HepG2 (cell line): Measurements from ENCODE around the gene DVL3. TPM values are rescaled to one million over a fixed set of nuclear protein-coding genes. Genes with fewer than 3 reads are reported as not detected.

Source experiments
- AFF4 ChIP-seq: sonication (generic); formaldehyde crosslinking; IDR thresholded peaks from 2 replicates; pipeline ENCODE4 v1.4.0; 2020; ENCODE audit warnings: missing genetic modification reagents
- ARNTL ChIP-seq: sonication (generic); formaldehyde crosslinking; IDR thresholded peaks from 2 replicates; pipeline ENCODE4 v1.4.0; 2020; ENCODE audit warnings: mild to moderate bottlenecking, missing genetic modification reagents
- CTCF ChIP-seq: sonication (generic); formaldehyde crosslinking; IDR thresholded peaks from 2 replicates; pipeline ENCODE4 v1.5.0; 2020; ENCODE audit warnings: mild to moderate bottlenecking, missing genetic modification reagents, moderate library complexity
- HIVEP1 ChIP-seq: sonication (generic); formaldehyde crosslinking; IDR thresholded peaks from 2 replicates; pipeline ENCODE4 v1.4.0; 2020; ENCODE audit warnings: mild to moderate bottlenecking, missing genetic modification reagents
- NFE2 ChIP-seq: sonication (generic); formaldehyde crosslinking; IDR thresholded peaks from 2 replicates; pipeline ENCODE4 v1.4.0; 2020; ENCODE audit warnings: missing genetic modification reagents
- PBX3 ChIP-seq: sonication (generic); formaldehyde crosslinking; IDR thresholded peaks from 2 replicates; pipeline ENCODE4 v1.8.1; 2023; ENCODE audit warnings: missing genetic modification reagents, inconsistent platforms, borderline replicate concordance
- SIN3B ChIP-seq: fragments of 150-350 bp; IDR thresholded peaks from 2 replicates; pipeline ENCODE4 v1.6.1; 2014; ENCODE audit warnings: low read length
- SMAD9 ChIP-seq: sonication (generic); formaldehyde crosslinking; IDR thresholded peaks from 2 replicates; pipeline ENCODE4 v1.5.1; 2020; ENCODE audit warnings: mild to moderate bottlenecking, missing genetic modification reagents
- TFDP1 ChIP-seq: IDR thresholded peaks from 2 replicates; pipeline ENCODE4 v1.6.1; 2016; ENCODE audit warnings: missing compliant biosample characterization, missing genetic modification reagents, borderline replicate concordance
- YY1 ChIP-seq: IDR thresholded peaks from 2 replicates; pipeline ENCODE4 v1.6.1; 2011; ENCODE audit warnings: low read length, low read depth, moderate library complexity, mild to moderate bottlenecking; ENCODE audit not compliant: insufficient read depth, insufficient replicate concordance
- ZBTB33 ChIP-seq: sonication (generic); formaldehyde crosslinking; IDR thresholded peaks from 2 replicates; pipeline ENCODE4 v1.4.0; 2020; ENCODE audit warnings: missing genetic modification reagents
- ZNF652 ChIP-seq: IDR thresholded peaks from 2 replicates; pipeline ENCODE4 v1.6.1; 2016; ENCODE audit warnings: low read depth, borderline replicate concordance
- ZNF687 ChIP-seq: sonication (generic); formaldehyde crosslinking; IDR thresholded peaks from 2 replicates; pipeline ENCODE4 v1.5.1; 2020; ENCODE audit warnings: mild to moderate bottlenecking, missing genetic modification reagents, moderate library complexity
- polyA plus RNA-seq, 8 experiments: library from polyadenylated mRNA; depleted of rRNA in 3 of 8; stranded (reverse) in 7 of 8; unstranded in 1 of 8; fragments of >200 nt; fragmentation: Illumina TruSeq in 4 of 8; extraction: Trizol in 4 of 8; gene quantifications; 2 replicates each; pipeline versions ENCODE4 v1.2.1 to v1.2.3, GENCODE V29; 2011 to 2016; ENCODE audit warnings: low read depth in 4 of 8, missing spikeins in 1 of 8, mixed read lengths in 1 of 8; ENCODE audit not compliant: insufficient read depth in 1 of 8
- total RNA-seq, 5 experiments: library from RNA; depleted of rRNA; stranded (reverse); fragments of >200 nt; fragmentation: Illumina TruSeq; extraction: Trizol; gene quantifications; 2 replicates each; pipeline ENCODE4 v1.2.3, GENCODE V29; 2016; ENCODE audit warnings: low read depth in 1 of 5

The DVL3 gene
- total and polyA plus RNA-seq, 2 of the 13 experiments (the other 11 are each of a cell fraction or from before 2014, with no cell fraction given) = 29.0 to 36.1 TPM

DNA sequence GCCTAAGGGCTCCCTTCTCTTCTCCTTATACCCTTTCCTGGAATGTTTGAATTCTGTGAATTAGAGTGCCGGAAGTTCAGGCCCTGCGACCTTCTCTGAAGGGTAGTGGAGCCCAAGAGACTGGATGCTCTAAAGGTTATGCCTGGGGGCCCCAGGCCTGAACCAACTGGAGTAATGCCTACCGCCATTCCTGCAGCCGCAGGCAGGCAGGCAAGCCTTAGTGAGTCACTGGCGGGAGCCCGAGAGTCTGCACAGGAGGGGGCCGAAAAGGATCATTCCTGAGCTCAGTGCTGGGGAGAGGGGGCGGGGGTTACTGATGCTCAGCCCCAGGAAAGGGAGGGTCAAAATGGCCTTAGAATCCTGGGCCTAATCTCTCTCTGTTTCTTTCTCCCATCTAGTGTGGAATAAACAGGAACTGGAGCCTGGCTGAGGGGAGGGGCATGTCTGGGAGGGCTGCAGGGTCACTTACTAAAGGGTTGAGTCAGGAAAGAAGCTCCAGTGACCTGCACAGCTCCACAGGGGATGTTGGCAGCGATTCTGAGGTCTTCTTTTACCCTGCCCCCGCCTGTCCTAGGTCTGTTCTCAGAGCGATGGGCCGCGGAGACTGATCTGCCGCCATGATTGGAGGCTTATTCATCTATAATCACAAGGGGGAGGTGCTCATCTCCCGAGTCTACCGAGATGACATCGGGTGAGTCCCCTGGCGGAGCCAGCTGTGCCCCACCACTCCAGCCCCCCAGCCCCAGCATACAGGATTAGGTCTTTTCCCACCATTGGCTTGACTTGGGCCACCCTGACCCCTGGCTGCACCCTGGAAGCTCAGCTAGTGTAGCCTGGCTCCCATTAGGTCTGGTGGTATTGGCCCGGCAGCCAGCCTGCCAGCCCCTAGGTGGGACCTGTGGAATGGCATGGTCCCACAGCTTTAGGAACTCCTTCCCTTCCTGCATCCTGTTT, 21.5 kb downstream of the DVL3 start (continued):
- 0 out of 2 replicates have a peak, but pooled peaks have one; percentile 23 for TF ChIP-seq TFDP1
- no peak for TF ChIP-seq ARNTL (CRISPR knock-in tag)
- TF ChIP-seq PBX3 = no peak
- no peak for TF ChIP-seq ZNF652
- TF ChIP-seq ZBTB33 = peak; percentile 95
- no peak for TF ChIP-seq NFE2 (CRISPR knock-in tag)
- TF ChIP-seq YY1 = peak; percentile 73
- TF ChIP-seq CTCF (CRISPR knock-in tag) = peak; percentile 9; the same call in 1 of the 2 replicates
- TF ChIP-seq ZNF687 (CRISPR knock-in tag) = peak; percentile 65
- no peak for TF ChIP-seq SMAD9 (CRISPR knock-in tag)
- TF ChIP-seq AFF4 (CRISPR knock-in tag) = no peak
- TF ChIP-seq SIN3B = no peak
- TF ChIP-seq HIVEP1 = no peak
